ENCODE data around the gene ZFHX3.

Gene ZFHX3

DNA sequence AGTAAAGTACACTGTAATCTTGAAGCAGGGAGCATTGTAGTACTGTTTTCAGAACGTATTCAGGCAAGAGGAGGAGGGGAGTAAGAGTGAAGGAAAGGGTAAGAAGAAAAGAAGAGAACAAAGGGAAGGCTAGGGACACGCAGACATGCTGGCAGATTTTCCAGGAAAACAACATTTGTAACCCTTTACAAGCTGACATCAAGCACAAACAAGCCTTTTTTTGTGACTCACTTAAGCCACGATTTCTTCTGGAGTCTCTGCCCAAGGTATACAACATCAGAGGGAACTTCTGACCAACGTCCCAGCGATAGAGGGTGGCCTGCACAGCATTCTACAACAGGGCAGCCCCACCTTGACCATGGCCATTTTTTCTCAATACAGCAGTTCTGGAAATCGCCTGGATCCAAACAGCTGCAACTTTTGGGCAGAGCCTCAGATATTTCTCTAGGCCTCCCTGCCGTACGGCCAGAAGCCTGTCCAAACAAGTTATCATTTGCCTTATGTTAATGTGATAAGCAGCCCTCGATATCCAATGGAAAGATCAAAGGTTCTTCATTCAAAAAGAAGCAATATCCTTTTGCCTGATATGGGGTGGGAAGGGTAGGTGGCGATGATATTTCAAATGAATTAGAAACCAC, 247.3 kb downstream of the ZFHX3 start:
- H3K4me2 ChIP-seq, result no peak overlapping the region

DNA sequence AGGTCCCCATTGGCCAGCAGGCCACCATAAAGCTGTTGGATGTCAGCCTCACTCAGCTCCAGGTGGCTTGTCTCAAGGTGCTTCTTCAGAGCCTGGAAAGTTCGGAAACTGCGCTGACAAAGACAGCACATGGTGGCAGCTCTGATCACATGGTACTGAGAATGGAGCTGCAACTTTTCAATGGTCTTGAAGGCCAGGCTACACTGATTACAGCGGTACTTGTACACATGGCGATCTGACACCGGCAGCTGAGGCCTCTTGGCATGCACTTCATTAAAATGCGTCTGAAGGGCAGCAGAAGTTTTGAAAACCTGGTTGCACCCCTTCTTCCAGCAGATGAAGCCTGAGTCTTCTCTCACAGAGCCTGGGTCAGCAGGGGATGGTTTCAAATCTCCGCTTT, 249.7 kb downstream of the ZFHX3 start:
- H3K4me1 ChIP-seq (ENCODE audit: low read depth, poor library complexity, severe bottlenecking), result no peaks in the 10 kb centered on the region
- TF ChIP-seq, protein P1, sequence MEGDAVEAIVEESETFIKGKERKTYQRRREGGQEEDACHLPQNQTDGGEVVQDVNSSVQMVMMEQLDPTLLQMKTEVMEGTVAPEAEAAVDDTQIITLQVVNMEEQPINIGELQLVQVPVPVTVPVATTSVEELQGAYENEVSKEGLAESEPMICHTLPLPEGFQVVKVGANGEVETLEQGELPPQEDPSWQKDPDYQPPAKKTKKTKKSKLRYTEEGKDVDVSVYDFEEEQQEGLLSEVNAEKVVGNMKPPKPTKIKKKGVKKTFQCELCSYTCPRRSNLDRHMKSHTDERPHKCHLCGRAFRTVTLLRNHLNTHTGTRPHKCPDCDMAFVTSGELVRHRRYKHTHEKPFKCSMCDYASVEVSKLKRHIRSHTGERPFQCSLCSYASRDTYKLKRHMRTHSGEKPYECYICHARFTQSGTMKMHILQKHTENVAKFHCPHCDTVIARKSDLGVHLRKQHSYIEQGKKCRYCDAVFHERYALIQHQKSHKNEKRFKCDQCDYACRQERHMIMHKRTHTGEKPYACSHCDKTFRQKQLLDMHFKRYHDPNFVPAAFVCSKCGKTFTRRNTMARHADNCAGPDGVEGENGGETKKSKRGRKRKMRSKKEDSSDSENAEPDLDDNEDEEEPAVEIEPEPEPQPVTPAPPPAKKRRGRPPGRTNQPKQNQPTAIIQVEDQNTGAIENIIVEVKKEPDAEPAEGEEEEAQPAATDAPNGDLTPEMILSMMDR (conservative IDR thresholded peaks at IDR 0.05; ENCODE audit: low read depth, low read length), result no peak
- H3K27ac ChIP-seq, result no peak overlapping the region
- H3K27me3 ChIP-seq (ENCODE audit: insufficient read depth, low read depth), result no peaks in the 10 kb centered on the region
- H3K79me2 ChIP-seq (ENCODE audit: insufficient read depth, low read depth), result no peaks in the 10 kb centered on the region
- H3K4me3 ChIP-seq (IDR thresholded peaks at IDR 0.05; ENCODE audit: insufficient read depth, low read depth, low read length), result no peak overlapping the region
- H3K9ac ChIP-seq, result no peak overlapping the region
- no peak overlapping the region for H3K4me2 ChIP-seq
- no peaks in the 10 kb centered on the region; the same call in 1 of the 2 replicates for H3K36me3 ChIP-seq (ENCODE audit: insufficient read depth)
- H4K20me1 ChIP-seq (ENCODE audit: insufficient read depth), result no peaks in the 10 kb centered on the region
- no peak overlapping the region for H2AFZ ChIP-seq (ENCODE audit: low read depth)

More for the DNA sequence above, 247.3 kb downstream of the ZFHX3 start:
- Histone ChIP-seq H4K20me1 (ENCODE audit: insufficient read depth) (no peaks in the 10 kb centered on the region), H3K4me3 (IDR thresholded peaks at IDR 0.05; ENCODE audit: insufficient read depth, low read depth, low read length) (no peak overlapping the region), H3K27me3 (ENCODE audit: insufficient read depth, low read depth) (no peaks in the 10 kb centered on the region), H3K27ac (no peak overlapping the region), H3K79me2 (ENCODE audit: insufficient read depth, low read depth) (no peaks in the 10 kb centered on the region), H3K4me1 (ENCODE audit: low read depth, poor library complexity, severe bottlenecking) (no peaks in the 10 kb centered on the region), H3K9ac (no peak overlapping the region), H3K36me3 (ENCODE audit: insufficient read depth) (no peaks in the 10 kb centered on the region; the same call in 1 of the 2 replicates), H2AFZ (ENCODE audit: low read depth) (no peak overlapping the region)
- TF ChIP-seq, protein P1 (conservative IDR thresholded peaks at IDR 0.05; ENCODE audit: low read depth, low read length), result no peak

DNA sequence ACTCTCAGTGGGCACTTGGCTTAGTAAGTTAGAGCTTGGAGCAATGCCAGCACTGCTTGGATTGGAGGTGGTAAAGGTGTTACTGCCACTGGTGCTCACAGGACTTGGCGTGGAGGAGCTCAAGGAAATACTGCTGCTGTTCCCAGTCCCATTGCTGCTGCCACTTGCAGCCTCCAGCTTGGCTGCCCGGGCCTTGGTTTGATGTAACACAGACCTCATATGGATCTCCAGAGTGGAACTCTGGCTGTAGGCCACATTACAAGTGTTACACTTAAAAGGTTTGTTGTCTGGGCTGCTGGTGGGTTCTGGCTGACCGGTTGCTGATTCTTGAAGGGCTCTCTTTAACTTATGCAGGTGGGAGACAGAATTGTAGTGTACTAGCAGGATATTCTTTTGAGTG, 250.3 kb downstream of the ZFHX3 start:
- H3K79me2 ChIP-seq (ENCODE audit: insufficient read depth, low read depth), result no peaks in the 10 kb centered on the region
- H4K20me1 ChIP-seq (ENCODE audit: insufficient read depth), result no peaks in the 10 kb centered on the region
- no peak overlapping the region for H2AFZ ChIP-seq (ENCODE audit: low read depth)
- H3K9ac ChIP-seq, result no peak overlapping the region
- H3K36me3 ChIP-seq (ENCODE audit: insufficient read depth), result no peaks in the 10 kb centered on the region; the same call in 1 of the 2 replicates
- no peaks in the 10 kb centered on the region for H3K4me1 ChIP-seq (ENCODE audit: low read depth, poor library complexity, severe bottlenecking)
- no peak overlapping the region for H3K27ac ChIP-seq
- H3K4me2 ChIP-seq, result no peak overlapping the region
- H3K4me3 ChIP-seq (IDR thresholded peaks at IDR 0.05; ENCODE audit: insufficient read depth, low read depth, low read length), result no peak overlapping the region
- TF ChIP-seq, protein P1 (conservative IDR thresholded peaks at IDR 0.05; ENCODE audit: low read depth, low read length), result no peak
- H3K27me3 ChIP-seq (ENCODE audit: insufficient read depth, low read depth), result no peaks in the 10 kb centered on the region

DNA sequence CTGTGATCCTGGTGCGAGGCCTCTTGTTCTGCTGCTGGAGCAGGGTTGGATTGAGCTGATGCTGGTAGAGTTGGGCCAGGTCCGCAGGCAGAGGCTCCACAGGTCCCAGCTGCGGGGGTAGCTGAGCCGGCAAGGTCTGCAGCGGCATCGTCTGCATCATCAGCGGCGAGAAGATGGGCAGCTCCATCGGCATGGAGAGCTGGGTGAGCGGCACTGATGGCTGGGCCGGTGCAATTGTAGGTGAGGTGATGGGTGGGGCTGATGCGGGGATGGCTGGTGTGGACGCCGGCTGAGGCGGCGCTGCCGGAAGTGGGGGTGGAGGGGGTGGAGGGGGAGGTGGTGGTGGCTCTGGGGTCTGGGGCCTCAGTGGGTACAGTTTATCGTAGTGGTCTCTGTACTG, 251.7 kb downstream of the ZFHX3 start:
- no peak overlapping the region for H3K27ac ChIP-seq
- H3K4me3 ChIP-seq (IDR thresholded peaks at IDR 0.05; ENCODE audit: insufficient read depth, low read depth, low read length), result no peak overlapping the region
- no peak overlapping the region for H2AFZ ChIP-seq (ENCODE audit: low read depth)
- TF ChIP-seq, protein P1 (conservative IDR thresholded peaks at IDR 0.05; ENCODE audit: low read depth, low read length), result no peak
- H3K36me3 ChIP-seq (ENCODE audit: insufficient read depth), result no peaks in the 10 kb centered on the region; the same call in 1 of the 2 replicates
- H3K4me1 ChIP-seq (ENCODE audit: low read depth, poor library complexity, severe bottlenecking), result no peaks in the 10 kb centered on the region
- no peaks in the 10 kb centered on the region for H3K79me2 ChIP-seq (ENCODE audit: insufficient read depth, low read depth)
- no peak overlapping the region for H3K9ac ChIP-seq
- H3K4me2 ChIP-seq, result no peak overlapping the region
- no peaks in the 10 kb centered on the region for H4K20me1 ChIP-seq (ENCODE audit: insufficient read depth)
- H3K27me3 ChIP-seq (ENCODE audit: insufficient read depth, low read depth), result no peaks in the 10 kb centered on the region
